Activated CD4-positive, alpha-beta T cell treated with anti-CD3 and anti-CD28 coated beads, Interleukin-2, amount 50 U/mL, for 4 hours (primary cell): Measurements from ENCODE around the gene ADGRB3.
"Not testable (repeated sequence)": the region's sequence is repeated elsewhere in the genome, so short reads cannot be mapped to it uniquely, and the experiment has no call there.

Source experiments
- DNase-seq, 2 experiments: peaks; one replicate each; pipeline ENCODE4 v3.0.0-alpha.2; 2020

ADGRB3 gene

GRCh38 chr6:68650142-68650541 is 15.1 kb downstream of the ADGRB3 start:
- DNase-seq: no peak

DNA sequence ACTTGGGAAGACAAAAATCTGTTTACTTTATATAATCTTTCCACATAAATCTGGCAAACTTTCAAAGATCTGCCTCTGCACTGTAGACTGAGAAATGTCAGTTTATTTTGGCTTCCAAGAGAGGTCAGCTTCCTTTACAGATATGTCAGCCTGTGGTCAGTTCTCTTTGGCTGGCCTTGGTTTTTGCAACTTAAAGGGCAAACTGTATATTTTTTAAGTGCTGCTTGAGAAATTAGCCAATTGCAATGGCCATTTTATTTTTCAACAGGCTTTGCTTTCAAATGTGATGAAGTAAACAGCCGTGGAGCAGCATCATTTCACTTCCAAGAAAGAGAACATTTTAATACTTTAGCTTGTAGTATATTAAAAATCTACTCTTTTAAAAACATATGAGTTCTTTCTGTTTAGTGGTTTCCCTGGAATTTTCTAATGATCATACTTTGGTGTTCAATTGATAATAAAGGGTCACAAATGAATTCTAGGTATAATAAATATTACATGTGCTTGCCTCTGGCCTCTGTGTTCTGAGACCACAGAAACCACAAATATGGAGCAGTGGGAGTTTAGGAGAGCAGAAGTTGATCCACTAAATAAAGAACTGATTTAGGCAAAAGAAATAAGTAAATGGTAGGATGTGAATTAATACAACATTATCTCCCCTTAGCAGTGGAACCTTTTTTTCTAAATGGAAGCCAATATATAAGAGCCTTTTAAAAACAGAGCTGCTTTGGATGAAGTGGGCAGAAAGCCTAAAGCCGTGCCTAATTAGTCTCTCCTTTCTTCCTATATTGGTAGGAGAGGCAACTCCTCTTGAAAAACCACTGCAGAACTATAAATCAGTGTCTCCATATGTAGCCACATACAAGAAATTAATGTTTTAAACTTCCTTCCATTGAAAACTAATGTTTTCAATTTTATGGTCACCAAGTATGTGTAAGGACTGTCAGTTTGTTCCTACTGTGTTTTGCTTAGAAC is 16.2 kb downstream of the ADGRB3 start:
- DNase-seq: no peak

GRCh38 chr6:68652117-68652536 is 17.0 kb downstream of the ADGRB3 start:
- no peak for DNase-seq

- no peak for DNase-seq
Observed at GRCh38 chr6:68653074-68653705, 18.1 kb downstream of the ADGRB3 start.

GRCh38 chr6:68653706-68654089 is 18.6 kb downstream of the ADGRB3 start:
- no peak for DNase-seq

- DNase-seq: no peak
Observed at GRCh38 chr6:68654134-68654533, 19.1 kb downstream of the ADGRB3 start.

GRCh38 chr6:68655028-68655427 is 19.9 kb downstream of the ADGRB3 start:
- DNase-seq: no peak

- no peak for DNase-seq
Observed at GRCh38 chr6:68657374-68658139, 22.5 kb downstream of the ADGRB3 start.

DNA sequence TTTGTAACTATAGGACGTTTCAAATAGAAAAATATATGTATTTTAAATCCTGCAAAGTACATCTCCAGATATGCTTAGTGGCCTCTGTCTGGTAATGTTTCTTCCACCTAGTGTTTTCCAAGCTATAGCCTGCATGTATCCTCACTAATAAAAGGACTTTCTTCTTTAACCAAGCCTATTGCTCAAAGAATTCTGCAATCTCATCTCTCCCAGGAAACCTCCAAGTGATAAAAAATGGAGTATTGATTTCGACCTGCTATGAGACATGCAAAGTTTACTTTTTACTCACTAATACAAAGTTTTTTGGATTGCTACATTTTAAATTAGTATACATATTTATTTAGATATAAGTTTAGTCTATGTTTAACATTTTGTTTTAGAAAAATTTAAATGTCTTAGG is 23.3 kb downstream of the ADGRB3 start:
- DNase-seq: no peak

DNA sequence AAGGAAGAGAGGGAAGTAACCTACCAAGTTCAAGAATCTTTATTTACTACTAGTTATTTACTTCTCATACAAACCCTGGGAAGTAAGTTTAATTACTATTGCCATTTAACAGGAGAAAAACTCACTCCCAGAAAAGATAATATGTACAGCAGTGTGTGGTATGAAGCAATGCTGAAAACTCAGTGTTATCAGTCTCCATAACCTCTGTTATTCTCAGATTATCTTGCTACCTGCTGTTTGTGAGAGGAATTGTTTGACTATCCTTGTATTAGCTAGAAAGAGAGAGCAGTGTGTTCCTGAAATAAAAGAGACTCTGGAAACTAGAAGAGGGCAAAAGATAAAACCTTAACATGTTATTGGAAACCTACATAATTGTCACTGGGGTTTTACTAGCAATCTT is 38.2 kb downstream of the ADGRB3 start:
- no peak for DNase-seq

DNA sequence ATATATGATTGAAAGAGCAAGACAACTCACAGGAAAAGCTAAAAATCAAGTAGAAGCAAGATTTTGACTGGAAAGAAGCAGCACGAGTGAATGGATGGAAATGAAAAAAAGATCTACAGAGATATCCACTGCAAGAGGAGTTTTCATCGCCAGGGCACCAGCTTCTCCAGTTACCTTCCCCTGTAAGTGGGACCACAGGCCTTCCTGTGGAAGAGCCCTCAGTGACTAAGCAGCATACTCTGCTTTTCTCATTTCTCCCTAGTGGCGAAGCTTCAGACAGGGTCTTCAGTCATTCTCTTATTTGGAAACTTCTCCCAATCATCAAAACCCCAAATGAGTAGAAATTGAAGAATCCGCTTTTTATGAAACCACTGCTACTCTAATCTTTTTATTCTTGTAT is 40.5 kb downstream of the ADGRB3 start:
- no peak for DNase-seq

- DNase-seq: not testable (repeated sequence)
Observed at GRCh38 chr6:68676094-68676493, 41.0 kb downstream of the ADGRB3 start.

DNA sequence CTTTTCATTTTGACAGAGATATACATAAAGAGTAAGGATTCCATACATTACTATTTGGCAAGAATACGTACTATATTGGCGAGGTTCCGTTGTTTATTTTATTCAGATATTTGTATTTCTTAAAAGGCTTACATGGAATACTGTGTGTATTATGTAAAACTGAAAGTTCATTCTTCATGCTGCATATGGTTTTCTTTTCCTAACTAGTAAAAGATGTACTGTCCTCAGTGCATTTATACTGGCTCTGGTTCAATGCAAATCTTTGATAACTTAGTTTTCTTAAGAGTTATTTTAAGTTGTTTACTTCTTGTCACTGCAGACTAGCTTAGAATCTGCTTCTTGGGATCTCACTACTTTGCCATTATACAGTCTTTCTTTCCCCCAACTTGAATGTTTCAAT is 42.0 kb downstream of the ADGRB3 start:
- DNase-seq: no peak

GRCh38 chr6:68679399-68679798 is 44.3 kb downstream of the ADGRB3 start:
- DNase-seq: no peak

DNA sequence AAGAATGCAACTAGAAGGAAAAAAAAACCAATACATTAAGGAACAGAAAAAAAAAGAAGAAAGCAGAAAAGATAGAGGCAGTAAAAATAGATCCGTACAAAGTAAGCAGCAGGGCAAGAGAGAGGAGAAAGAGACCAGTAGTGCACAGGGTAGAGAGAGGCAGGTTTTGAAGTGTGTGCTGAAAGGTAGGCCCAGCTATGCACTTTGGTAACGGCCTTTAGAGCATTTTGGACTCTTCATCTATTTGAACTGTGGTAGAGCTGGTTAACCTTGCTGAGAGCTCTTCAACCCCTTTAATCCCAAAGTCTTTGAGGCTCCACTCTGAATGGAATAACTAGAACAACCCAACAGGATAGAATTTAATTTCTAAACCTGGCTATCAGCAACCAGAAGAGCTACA is 45.2 kb downstream of the ADGRB3 start:
- no peak for DNase-seq

- DNase-seq: no peak
Observed at GRCh38 chr6:68689910-68690309, 54.8 kb downstream of the ADGRB3 start.

GRCh38 chr6:68691120-68691519 is 56.0 kb downstream of the ADGRB3 start:
- no peak for DNase-seq

GRCh38 chr6:68693271-68693670 is 58.2 kb downstream of the ADGRB3 start:
- no peak for DNase-seq

DNA sequence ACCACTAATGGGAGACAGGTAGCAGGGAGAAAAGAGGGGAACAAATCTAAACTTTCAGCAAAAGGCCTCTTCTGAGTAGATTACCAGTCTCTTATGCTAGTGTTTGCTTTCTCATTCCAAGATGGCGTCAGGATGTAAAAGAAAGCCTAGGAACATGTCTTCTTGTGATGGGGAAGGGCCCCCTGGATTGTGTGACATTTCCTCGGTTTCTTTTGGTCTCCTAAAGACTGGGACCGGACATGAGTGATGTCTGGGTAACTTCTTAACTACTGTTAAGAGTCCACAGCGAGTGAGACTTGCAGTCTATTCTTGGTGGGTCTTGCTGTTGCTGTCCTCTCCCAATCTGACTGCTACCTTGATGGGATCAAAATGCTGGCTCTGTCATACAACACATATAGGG is 60.3 kb downstream of the ADGRB3 start:
- no peak for DNase-seq

GRCh38 chr6:68695838-68696237 is 60.8 kb downstream of the ADGRB3 start:
- DNase-seq: no peak

GRCh38 chr6:68697394-68697793 is 62.3 kb downstream of the ADGRB3 start:
- DNase-seq: no peak

GRCh38 chr6:68701159-68701558 is 66.1 kb downstream of the ADGRB3 start:
- DNase-seq: no peak

GRCh38 chr6:68704485-68704884 is 69.4 kb downstream of the ADGRB3 start:
- no peak for DNase-seq

DNA sequence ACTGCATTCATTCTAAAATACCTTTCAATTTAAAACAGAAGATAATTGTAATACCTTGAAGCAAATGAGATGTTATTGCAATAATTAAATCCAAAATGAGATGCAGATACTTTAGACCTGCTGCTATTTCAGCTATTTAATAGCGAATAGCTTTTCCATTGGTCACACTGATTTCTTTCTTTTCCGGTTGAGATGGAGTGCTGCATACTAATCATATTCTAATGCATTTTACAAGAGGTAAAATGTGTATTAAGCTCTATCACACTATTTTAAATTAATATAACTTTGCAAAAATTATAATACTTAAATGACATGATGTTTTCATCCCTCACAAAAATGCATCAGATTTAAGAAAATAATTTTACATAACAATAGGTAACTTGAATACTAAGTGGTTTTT is 74.0 kb downstream of the ADGRB3 start:
- no peak for DNase-seq
